ENCODE data around the gene SERF2.
A peak's percentile ranks its signal among the peaks of the same experiment; 100 is the strongest.
"Not testable (repeated sequence)": the region's sequence is repeated elsewhere in the genome, so short reads cannot be mapped to it uniquely, and the experiment has no call there.

SERF2 gene

DNA sequence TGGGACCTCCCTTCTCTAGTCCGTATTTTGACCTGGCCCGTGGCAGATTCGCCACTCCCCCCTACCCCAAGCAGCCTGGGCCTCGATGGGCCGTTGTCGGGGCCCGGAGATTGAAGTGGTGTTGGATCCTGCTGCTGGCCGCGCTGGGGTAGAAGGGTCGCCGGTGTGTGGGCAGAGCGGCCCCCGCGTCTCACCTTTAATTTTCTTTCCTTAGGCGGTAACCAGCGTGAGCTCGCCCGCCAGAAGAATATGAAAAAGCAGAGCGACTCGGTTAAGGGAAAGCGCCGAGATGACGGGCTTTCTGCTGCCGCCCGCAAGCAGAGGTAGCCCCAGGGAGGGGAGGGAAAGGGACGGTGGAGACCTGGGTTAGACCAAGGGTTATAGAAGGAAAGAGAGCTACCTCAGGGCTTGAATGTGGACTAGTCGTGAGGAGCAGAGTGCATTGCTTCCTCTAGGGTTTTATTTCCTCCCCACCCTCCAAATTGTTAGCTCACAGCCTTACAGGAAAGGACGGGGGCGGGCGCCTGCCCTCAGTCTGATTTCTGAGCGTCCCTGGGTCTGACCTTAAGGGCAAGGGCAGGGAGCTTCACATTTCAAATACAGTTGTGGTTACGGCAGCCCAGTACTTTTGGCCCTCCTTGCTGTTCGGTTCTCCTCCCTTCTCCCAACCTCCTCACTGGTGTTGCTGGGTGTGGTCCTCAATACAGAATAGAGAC is 799 bp downstream of the SERF2 start:
- no peak for DNase-seq (ENCODE audit: low read depth, low spot score)
- peak overlapping the region; percentile 70 for H3K27ac ChIP-seq

DNA sequence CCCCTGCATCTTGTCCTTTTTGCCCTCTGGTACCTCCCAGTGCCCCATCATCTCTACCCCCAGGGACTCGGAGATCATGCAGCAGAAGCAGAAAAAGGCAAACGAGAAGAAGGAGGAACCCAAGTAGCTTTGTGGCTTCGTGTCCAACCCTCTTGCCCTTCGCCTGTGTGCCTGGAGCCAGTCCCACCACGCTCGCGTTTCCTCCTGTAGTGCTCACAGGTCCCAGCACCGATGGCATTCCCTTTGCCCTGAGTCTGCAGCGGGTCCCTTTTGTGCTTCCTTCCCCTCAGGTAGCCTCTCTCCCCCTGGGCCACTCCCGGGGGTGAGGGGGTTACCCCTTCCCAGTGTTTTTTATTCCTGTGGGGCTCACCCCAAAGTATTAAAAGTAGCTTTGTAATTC is 1.5 kb downstream of the SERF2 start:
- peak overlapping the region; percentile 70 for H3K27ac ChIP-seq
- DNase-seq (ENCODE audit: low read depth, low spot score) = no peak

DNA sequence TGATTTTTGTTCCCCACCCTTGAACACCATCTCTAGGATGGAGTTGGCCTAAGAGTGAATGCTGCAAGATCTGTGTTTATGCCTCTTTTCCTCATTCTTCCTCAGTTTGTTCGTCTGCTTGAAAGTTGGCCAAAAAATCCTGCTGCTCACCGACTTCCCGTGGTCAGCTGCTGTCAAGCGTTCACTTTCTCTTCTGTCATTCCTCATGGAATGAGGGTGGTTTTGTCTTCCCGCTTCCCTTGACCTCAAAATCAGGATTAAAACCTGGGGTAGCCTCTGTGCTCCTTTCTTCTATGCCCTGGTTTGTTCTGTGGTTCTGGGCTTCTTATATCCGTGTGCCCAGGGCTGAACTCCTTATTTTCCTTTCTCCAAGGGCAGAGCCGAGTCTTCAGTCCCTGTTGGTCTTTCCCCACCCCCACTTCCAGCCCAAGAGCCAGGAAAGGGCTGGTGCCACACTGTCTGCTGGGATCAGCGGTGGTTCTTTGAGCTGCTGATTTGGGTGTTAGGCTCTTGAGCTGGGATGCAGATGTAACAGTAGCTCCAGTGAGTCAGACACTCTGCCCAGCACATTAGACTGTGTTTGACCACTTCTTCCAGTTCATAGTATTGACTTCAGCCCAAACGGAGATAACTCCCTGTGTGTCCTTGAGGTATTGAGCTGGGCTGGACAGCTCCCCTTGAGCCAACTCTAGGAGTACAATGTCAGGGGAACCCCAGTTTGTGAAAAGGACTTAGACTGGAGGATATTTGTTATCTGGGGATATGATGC is 2.3 kb downstream of the SERF2 start:
- no peak for DNase-seq (ENCODE audit: low read depth, low spot score)
- no peak overlapping the region for H3K27ac ChIP-seq

DNA sequence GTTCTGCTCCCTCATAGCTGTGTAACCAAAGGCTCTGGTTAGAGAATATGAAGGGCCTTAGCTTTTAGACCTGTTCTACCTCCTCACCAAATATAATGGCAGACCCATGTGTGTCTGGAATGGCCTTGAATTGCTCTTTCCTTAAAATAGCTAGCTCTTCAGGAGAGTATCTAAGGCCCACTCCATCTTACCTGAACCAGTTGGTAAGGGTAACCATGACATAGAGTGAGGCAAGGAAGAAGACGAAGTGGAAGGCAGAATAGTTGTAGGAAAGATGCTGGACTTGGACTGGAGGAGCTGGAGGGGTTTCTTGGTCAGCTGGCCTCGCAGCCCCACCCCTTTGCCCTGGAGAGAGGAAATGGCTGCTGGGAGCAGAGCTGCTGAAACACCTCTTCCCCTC is 3.1 kb downstream of the SERF2 start:
- no peak for DNase-seq (ENCODE audit: low read depth, low spot score)
- no peak overlapping the region for H3K27ac ChIP-seq

DNA sequence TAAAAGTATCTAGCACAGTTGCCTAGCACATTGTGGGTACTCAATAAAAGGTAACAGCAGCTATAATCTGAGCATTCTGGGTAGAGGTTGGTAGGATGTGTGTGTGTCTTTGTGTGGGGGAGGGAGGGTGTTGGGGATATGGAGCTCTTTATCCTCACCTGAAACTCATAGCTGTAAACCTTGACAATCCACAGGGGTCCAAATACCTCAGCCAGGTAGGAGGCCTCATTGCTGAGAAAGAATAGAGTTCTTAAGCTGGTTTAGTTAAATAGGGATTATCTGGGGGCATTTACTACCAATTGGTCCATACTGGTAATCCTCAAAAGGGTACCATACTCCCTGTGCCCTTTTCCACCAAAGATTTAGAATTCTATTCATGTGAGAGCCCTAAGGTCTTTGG is 3.9 kb downstream of the SERF2 start:
- no peak for DNase-seq (ENCODE audit: low read depth, low spot score)
- H3K27ac ChIP-seq = no peak overlapping the region

DNA sequence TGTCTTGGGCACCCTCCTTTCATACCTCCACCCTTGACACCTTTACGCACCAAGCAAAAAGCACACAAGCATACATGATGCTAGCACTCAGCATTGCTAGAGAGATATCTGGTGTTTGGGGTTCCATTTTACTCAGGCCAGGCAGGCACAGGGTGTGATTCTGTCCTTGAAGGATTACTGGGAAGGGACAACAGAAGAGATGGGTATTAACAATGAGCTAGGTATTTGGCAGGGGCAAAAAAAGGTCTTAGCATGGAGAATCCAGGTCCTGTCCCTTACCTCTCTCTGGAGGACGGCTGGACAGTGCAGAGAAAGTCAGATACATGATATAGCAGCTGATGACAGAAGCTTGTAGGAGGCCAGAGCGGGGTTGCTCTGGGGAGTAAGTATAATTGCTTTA is 4.4 kb downstream of the SERF2 start:
- H3K27ac ChIP-seq = no peak overlapping the region

DNA sequence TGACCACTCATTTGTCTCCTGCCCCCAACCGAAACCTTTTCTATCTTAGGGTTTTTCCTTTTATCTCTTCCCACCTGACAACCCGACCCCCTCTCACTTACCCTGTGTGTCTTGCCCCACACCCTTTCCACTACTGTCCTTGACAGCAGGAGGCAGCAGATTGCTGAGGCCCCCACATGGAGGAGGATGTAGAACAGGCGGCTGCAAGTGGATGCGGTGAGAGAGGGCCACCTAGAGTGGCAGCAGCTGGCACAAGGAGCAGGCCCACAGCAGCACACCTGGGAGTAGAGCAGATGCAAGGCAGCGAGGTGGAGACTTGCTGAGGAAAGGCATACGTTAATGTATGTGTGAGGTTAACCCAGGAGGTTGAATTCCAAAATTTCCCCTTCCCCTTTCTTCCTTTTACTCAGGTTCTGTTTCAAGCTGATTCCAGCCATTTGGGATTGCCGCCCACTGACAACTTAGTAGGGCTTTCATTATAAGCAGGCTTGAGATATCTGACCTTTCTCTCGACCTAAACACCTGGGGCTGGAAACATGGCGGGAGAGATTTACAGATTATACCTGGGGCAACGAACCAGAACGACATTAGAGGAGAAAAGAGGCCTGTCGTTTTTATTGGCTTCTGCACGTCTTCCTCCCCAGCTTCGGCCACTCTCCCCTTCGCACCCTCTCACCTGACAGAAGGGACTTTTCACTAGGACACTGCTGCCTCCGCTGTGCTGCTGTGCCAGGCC is 7.3 kb downstream of the SERF2 start:
- H3K27ac ChIP-seq = peak overlapping the region; percentile 89
- no peak for DNase-seq (ENCODE audit: low read depth, low spot score)

More for the DNA sequence above, 4.4 kb downstream of the SERF2 start:
- DNase-seq (ENCODE audit: low read depth, low spot score) = no peak

DNA sequence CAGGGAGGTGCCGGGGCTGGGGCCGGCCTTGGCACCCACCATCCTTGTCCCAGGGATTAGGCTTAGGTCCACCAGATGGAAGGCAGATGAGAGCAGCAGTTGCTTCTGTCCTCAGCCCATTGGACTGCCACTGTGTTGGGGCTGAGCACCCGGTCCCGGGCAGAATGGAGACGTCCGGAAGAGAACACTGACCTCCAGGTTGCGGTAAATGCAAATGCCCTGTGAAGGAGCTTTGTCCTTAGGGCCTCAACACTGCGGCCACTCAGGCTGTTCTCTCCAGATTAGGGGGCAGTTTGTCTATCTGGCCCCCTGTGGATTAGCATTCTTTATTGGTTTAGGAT is 7.8 kb downstream of the SERF2 start, which contains the start of gene SERINC4:
SERINC4 (minus strand) TSS at position 276 of the 341 bp plus-strand sequence; CDS start at position 42, 234 bp downstream.
- peak within 1 kb of the TSS; percentile 89 for H3K27ac ChIP-seq
- no peak for DNase-seq (ENCODE audit: low read depth, low spot score)

DNA sequence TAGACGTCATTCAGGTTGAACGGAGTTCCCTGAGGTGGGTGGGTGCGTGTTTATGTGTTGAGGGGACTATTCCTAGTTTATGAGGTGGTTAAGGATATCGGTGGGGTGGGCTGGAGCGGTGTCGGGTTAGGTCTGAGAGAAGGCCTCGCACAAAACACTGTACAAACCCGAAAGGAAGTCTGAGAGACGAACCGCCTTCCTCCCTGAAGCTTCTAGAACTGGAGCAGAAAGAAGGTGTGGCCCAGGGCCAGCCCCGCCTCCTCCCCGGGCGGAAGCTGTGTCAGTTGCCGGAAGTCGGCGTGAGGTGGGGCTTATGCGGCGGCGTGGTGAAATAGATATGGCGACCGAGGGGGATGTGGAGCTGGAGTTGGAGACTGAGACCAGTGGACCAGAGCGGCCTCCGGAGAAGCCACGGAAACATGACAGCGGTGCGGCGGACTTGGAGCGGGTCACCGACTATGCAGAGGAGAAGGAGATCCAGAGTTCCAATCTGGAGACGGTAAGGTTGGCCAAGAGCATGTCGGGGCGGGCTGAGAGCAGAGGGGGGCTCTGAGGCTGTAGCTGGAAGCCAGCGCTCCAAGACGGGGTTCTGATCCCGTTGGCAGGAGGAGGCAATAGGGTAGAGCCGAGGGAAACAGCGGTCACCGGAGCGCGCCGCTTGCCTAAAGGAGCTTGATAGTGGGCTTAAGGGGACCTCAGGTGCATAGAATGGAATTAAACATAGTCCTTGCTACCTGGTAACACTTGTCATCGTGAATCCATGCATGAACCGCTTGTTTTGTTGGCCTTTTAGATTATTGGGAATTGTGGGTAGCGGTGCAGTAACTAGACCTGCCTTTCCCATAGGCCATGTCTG is 8.4 kb downstream of the SERF2 start, which contains the start of gene HYPK:
HYPK (plus strand) TSS at position 314 of the 856 bp plus-strand sequence; CDS start at position 338, 24 bp downstream.
- no peak for DNase-seq (ENCODE audit: low read depth, low spot score)

DNA sequence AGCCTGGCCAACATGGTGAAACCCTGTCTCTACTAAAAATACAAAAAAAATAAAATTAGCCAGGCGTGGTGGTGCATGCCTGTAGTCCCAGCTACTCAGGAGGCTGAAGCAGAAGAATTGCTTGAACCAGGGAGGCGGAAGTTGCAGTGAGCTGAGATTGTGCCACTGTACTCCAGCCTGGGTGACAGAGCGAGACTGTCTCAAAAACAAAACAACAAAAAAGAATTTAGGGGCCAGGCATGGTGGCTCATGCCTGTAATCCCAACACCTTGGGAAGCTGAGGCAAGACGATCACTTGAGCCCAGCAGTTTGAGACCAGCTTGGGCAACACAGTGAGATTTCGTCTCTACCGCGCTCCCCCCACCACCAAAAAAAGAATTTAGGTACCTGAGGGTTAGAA is 10.6 kb downstream of the SERF2 start:
- not testable (repeated sequence) for DNase-seq (ENCODE audit: low read depth, low spot score); H3K27ac ChIP-seq

More for the DNA sequence above, 8.4 kb downstream of the SERF2 start, which contains the start of gene HYPK:
- H3K27ac ChIP-seq = peak within 1 kb of the TSS; percentile 89

DNA sequence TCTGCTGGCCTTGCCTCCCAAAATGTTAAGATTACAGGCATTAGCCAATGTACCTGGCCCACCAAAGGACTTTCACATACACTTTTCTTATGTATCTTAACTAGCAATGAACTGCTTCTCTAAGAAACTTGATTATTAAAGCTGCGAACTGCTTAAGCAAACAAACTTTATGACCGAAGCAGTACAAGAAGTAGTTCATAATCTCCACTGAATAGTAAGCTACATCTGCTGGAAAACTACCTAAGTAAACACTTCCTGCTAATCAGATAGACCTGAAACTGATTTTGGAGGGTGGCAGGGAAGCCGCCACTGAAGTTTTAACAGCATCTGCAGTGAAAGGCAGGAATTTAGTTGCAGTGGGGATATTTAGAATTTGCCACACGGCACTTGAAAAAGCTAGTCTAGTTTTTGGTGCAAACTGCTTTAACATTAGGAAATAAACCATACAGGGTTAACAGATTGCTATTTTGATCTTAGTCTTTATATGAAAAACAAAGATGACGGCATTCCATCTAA is 16.4 kb downstream of the SERF2 start:
- DNase-seq (ENCODE audit: low read depth, low spot score) = no peak
- no peak overlapping the region for H3K27ac ChIP-seq

DNA sequence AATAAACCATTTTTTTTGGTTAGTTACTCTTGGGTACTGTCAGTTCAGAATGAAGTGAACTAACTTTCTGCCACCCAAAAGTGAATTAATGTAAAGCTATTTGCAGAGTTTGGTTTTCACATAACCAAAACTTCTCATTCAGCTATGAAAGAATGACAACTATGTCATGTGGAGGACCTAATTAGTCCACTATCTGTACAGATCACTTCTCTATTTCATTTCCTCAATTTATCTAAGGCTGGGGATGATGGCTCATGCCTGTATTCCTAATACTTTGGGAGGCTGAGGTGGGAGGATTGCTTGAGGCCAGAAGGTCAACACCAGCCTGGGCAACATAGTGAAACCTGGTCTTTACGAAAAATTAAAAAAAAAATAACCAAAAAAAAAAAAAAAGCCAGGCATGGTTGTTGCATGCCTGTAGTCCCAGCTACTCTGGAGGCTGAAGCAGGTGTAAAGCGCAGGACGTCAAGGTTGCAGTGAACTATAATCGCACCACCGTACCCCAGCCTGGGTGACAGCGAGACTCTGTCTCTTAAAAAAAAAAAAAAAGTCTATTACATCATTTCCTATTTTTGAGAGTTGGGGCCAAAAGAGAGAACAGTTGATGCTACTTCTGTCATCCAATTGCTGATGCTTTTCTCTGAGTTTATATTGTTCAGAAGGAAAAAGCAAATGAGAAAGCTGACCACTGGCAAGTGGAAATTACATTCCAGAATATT is 17.0 kb downstream of the SERF2 start:
- no peak for DNase-seq (ENCODE audit: low read depth, low spot score)
- no peak overlapping the region for H3K27ac ChIP-seq

DNA sequence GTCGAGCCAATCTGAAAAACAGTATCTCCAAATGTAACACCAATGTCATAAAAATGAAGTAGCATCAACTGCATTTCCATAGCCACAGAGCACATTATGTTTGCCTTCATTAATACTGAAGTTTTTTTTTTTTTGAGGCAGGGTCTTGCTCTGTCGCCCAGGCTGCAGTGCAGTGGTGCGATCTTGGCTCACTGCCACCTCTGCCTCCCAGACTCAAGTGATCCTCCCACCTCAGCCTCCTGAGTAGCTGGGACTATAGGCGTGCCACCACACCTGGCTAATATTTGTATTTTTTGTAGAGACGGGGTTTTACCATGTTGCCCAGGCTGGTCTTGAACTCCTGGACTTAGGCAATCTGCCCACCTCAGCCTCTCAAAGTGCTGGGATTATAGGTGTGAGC is 22.9 kb downstream of the SERF2 start:
- not testable (repeated sequence) for DNase-seq (ENCODE audit: low read depth, low spot score); H3K27ac ChIP-seq

DNA sequence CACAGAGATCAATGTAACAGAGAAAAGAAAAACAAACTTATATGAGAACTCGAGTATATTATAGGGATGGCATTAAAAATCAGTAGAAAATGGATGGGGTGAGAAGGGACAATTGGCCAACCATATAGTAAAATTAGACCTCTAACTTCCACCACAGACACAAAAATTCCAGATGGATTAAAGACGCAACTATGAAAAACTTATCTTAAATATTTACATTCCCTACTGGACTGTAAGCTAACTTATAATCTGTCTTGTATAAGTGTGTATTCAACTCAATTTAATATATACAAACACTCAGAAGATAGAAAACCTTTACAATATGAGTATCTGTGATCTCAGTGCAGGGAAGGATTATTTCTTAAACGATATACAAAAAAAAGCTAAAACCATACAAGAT is 29.4 kb downstream of the SERF2 start:
- no peak for DNase-seq (ENCODE audit: low read depth, low spot score)
- H3K27ac ChIP-seq = no peak overlapping the region

DNA sequence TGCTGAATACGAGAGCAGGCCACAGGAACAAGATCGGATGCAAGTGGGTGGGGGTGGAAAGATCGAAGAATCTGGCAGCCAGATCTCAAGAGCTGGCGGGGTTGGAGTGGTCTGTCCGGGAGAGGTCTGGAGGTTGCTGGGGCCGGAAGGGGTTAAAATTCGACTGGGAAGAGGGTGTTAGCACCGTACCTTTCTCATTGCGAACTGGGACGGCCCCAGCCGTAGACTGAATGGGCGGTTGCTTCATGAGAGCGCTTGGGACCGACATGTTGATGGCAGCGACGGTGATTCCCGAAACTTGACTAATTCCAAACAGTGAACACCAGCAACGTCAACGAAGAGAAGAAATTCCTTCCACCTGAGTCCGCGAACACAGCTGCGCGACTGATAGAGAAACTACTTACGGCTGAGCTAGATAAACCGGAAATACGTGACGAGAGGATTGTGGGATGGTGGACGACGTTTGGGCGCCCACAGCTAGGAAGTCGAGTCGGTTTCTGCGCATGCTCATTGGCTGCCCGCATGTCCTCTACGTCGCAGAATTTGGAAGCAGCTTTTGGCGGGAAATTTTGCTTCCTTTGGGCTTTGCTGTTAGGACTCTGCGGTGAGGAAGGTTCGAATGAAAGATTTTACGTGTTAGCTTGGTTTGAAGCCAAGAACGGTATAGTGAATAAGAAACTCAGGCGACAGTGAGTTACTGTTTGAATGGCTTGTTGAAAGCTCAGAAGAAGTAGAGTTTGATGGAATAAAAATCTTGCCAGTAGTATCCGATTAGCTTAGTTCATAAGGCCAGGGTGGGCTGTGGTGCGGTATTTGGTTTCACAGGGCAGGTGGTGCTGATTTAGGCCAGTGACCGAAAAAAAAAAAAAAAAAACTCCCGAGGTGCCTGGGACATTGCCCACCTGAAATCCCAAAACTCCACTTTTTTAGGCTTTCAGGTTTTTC is 32.5 kb downstream of the SERF2 start, which contains the start of gene MFAP1:
MFAP1 (minus strand) TSS at position 389 of the 945 bp plus-strand sequence; CDS start at position 268, 121 bp downstream.
- H3K27ac ChIP-seq = peak within 1 kb of the TSS; percentile 95
- peak; percentile 93 for DNase-seq (ENCODE audit: low read depth, low spot score)

DNA sequence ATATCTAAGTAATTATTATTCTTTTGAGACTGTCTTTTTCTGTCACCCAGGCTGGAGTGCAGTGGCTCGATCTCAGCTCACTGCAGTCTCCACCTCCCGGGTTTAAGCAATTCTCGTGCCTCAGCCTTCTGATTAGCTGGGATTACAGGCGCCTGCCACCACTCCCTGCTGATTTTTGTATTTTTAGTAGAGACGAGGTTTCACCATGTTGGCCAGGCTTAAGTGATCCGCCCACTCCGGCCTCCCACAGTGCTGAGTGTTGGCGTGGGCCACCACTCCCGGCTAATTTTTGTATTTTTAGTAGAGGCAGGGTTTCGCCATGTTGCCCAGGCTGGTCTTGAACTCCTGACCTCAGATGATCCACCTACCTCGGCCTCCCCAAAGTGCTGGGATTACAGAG is 33.2 kb downstream of the SERF2 start:
- not testable (repeated sequence) for DNase-seq (ENCODE audit: low read depth, low spot score); H3K27ac ChIP-seq

DNA sequence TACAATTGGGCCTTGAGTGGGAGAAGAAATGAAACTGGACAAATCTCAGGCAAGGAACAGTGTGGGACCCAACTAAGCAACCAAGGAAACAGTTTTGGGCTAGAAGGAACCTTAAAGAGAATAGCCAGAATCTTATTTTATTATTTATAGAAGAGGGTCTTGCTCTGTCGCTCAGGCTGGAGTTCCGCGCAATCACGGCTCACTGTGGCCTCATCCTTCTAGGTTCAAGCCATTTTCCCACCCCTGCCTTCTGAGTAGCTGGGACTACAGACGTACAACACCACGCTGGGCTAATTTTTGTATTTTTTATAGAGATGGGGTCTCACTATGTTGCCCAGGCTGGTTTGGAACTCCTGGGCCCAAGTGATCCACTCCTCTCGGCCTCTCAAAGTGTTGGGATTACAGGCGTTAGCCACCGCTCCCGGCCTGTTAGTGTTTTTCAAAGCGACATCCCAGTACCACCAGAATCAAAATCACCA is 33.9 kb downstream of the SERF2 start:
- peak overlapping the region; percentile 35 for H3K27ac ChIP-seq
- DNase-seq (ENCODE audit: low read depth, low spot score) = no peak

All from epithelial cell of prostate (primary cell).